GM13976 (cell line): ENCODE data around the gene ATP5MG.

Source experiments
- DNase-seq: peaks from one replicate; pipeline ENCODE4 v3.0.0; 2012; ENCODE audit warnings: low spot score
- in situ Hi-C: fragments of 300-500 bp; cut with MboI; formaldehyde crosslinking; loops from one replicate; pipeline ENCODE4 v1.12.0; 2022; ENCODE audit warnings: low sequenced_read_pairs, mixed read lengths, inconsistent platforms; ENCODE audit not compliant: unreplicated experiment
- TF ChIP-seq, protein P1 (sequence below): IDR thresholded peaks from 2 replicates; pipeline ENCODE4 v1.5.1; 2012; ENCODE audit warnings: borderline replicate concordance, mild to moderate bottlenecking; ENCODE audit not compliant: insufficient read depth; ENCODE audit errors: extremely low read depth, missing control alignments, control extremely low read depth

Gene ATP5MG

DNA sequence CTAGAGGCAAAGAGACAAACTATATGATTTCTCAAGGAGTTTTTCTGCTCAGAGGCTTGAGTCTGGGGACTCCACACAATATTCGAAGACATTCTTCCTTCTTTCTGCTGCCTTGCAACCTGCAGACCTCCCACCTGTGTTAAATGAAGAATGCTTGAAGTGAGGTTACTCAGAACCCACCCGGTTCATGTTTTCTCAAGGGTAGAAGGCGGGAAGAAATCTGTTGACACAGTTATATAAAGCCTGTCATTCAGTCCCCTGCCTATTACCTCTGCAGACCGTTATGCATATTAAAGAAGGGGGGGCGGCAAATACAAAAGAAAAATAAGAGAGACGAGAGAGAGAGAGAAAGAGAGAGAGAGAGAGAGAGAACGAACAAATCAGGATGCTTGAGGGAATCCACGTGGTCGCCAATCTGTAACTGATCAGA, 32.7 kb downstream of the ATP5MG start:
- TF ChIP-seq, protein P1, sequence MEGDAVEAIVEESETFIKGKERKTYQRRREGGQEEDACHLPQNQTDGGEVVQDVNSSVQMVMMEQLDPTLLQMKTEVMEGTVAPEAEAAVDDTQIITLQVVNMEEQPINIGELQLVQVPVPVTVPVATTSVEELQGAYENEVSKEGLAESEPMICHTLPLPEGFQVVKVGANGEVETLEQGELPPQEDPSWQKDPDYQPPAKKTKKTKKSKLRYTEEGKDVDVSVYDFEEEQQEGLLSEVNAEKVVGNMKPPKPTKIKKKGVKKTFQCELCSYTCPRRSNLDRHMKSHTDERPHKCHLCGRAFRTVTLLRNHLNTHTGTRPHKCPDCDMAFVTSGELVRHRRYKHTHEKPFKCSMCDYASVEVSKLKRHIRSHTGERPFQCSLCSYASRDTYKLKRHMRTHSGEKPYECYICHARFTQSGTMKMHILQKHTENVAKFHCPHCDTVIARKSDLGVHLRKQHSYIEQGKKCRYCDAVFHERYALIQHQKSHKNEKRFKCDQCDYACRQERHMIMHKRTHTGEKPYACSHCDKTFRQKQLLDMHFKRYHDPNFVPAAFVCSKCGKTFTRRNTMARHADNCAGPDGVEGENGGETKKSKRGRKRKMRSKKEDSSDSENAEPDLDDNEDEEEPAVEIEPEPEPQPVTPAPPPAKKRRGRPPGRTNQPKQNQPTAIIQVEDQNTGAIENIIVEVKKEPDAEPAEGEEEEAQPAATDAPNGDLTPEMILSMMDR = no peak
- DNase-seq = no peak
- in situ Hi-C loops = no loop called here

GRCh38 chr11:118434553-118435289, 33.3 kb downstream of the ATP5MG start:
- TF ChIP-seq, protein P1 = no peak
- in situ Hi-C loops = no loop called here
- peak; percentile 73 for DNase-seq

DNA sequence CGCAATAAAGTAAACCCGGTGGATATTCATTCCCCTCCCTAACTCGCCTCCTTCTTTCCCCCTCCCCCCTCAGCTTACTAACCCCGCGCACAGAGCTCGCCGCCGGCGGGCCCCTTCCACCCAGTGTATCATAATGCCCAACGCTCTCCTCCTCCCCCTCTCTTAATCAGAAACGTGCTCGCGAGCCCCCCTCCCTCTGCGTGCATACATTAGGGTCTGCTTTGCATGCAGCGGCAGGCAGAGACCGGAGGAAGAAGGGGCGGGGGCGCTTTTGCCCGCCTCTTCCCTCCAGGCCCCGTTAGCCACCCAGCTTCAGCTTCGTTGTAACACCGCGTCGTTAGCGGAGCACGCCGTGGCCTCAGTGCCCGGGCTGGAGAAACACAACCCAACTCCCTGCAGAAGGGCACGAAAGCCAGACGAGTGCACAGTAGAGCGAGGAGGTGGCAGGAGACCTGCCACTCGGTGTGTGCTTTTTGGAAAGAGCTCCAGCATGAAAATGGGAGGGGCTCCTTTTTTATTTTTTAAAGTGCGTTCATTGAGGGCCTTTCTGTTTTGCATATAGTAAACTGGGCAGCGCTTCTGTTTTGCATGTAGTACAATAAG, 34.0 kb downstream of the ATP5MG start:
- in situ Hi-C loops = no loop called here
- peak; percentile 80 for DNase-seq
- TF ChIP-seq, protein P1 = no peak

GRCh38 chr11:118435893-118436624, 34.7 kb downstream of the ATP5MG start, which contains the start of gene KMT2A:
Gene KMT2A (plus strand): TSS chr11:118436492. CDS start chr11:118436513, 21 bp downstream.
- DNase-seq = peak; percentile 94
- TF ChIP-seq, protein P1 = peak; percentile 99
- in situ Hi-C loops = no loop called here

GRCh38 chr11:118436639-118437207, 35.3 kb downstream of the ATP5MG start:
- no peak for DNase-seq
- in situ Hi-C loops = no loop called here

More at GRCh38 chr11:118436639-118437207, 35.3 kb downstream of the ATP5MG start:
- TF ChIP-seq, protein P1 = no peak
